Effector CD8-positive, alpha-beta T cell (primary cell): ENCODE data around the gene SLC6A3.
"Not testable (repeated sequence)": the region's sequence is repeated elsewhere in the genome, so short reads cannot be mapped to it uniquely, and the experiment has no call there.

Experiments used
- DNase-seq: peaks from one replicate; lab custom pipeline; 2025; lab: John Stamatoyannopoulos, UW

The SLC6A3 gene

DNA sequence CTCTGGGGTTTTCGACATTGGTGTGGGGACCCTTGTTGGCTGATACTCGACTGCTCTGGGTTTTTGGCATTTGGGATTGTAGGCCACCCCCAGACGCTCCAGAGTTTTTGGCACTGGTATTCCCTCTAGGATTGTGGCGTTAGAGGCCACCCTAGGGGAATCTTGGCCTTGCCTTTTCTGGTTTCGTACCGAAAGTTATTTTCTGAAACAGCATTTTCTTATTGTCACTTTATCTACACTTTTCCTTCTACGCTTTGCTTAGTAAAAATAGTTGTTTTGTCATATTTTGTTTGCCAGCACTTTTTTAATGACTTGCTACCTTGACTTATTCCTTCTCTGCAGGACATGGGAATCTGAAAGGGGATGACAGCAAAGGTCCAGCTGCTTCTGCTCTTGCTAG lies 75.2 kb downstream of the SLC6A3 start:
- DNase-seq = no peak

DNA sequence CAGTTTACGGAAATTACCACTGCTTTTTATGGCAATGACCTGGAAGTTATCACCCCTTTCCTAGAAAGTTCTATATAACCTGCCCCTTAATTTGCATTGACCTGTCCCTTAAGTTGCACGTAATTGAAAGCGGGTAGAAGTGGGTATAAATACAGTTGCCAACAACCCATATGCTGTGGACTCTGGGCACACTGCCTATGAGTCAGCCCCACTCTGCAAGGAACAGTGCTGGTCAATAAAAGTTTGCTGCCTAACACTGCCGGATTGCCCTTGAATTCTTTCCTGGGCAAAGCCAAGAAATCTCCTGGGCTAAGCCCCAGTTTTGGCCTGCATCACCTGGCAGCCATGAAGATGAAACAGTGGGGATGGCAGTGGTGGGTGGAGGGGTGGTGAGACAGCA lies 76.5 kb downstream of the SLC6A3 start:
- no peak for DNase-seq

DNA sequence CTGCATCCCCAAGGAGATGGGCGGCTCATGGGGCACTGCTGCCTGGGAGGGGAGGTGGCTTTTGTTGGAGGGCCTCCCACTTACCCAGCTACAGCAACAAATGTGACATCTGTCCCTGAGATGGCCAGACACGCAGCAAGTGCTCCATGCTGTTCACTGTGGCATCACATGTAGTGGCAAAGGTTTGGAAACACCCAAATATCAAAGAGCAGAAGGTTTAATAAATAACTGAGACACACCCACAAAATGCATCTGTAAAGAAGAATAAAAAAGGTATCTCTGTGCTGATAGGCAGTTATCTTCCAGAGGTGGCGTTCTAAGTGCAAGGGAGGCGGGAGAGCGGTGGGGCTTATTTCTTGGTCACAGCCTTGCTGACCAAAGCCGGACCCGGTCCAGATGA lies 77.0 kb downstream of the SLC6A3 start:
- no peak for DNase-seq

DNA sequence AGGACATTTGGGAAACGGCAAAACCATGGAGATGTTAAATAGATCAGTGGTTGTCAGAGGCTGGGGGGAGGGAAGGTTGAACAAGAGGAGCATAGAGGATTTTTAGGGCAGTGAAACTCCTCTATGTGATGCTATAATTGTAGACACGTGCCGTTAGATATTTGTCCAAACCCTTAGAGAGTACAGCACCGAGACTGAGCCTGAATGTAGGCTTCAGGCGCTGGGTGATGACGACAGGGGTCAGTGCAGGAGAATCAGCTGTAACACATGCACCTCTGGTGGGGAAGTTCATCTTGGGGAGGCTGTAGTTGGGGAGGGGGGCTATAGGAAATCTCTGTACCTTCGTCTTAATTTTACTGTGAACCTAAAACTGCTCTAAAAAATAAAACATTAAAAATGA lies 78.1 kb downstream of the SLC6A3 start:
- DNase-seq = no peak

DNA sequence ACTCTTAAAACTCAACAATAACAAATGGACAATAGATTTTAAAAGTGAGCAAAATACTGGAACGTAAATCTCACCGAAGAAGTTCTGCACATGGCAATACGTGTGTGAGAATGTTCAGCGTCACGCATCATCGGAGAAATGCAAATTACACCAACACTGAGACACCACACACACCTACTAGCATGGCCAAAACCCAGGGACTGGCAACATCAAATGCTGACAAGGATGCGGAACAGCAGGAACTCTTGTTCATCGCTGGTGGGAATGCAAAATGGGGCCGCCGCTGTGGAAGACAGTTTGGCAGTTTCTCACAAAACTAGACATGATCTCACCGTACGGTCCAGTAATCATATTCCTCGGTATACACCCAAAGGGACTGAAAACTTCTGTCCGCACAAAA lies 78.7 kb downstream of the SLC6A3 start:
- DNase-seq = no peak

DNA sequence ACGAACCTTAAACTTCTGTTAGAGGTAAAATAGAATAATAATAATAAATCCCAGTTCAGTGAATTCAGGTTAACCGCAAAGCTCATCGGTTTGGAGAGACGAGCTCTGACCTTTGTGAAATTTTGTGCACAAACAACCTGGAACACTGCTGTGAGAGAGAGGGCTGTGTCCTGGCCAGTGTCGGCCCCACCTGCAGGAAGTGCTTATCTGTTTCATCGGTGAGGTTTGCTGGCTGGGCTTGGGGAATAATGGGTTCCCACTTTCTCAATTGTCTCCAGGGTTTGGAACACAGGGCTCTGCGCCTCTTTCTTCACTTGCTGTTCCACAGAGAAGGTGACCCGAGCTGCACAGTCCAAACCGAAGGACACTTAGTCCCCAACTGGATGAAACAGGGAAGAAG lies 81.0 kb downstream of the SLC6A3 start:
- DNase-seq = no peak

DNA sequence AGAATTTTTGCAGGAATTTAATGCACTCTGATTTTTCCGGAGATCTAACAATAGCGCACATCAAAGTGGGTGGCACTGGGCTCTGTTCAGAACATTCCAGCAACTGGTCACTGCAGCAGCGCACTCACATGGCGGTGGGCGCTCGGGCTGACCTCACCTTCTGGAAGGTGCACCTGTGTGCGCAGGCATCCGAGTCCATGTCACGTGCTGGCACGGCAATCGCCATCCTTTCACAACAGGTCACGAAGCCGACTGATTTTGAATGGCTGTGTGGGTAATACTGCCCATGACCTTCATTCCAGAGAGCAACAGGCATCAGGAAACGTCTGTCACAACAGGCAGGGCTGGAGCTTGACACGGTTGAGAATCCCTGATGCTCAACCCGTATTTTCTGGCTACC lies 81.7 kb downstream of the SLC6A3 start:
- no peak for DNase-seq

DNA sequence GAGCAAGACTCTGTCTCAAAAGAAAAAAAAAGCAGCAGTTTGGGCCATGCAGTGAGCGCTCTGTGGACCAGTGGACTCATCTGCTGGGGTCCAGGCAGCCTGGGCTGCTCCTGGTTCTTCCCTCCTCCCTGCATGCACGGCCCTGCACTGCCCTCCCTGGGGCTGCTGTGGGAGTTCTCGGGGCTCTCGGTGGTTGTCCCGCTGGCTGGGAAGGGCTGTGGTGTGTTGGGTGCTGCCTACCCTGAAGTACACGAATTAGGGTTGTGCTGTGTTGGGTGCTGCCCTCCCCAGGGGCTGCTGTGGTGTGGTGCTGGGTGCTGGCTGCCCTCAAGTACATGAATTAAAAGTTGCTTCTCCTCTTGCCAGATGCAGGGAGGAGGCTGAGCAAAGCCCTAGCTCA lies 82.1 kb downstream of the SLC6A3 start:
- no peak for DNase-seq

DNA sequence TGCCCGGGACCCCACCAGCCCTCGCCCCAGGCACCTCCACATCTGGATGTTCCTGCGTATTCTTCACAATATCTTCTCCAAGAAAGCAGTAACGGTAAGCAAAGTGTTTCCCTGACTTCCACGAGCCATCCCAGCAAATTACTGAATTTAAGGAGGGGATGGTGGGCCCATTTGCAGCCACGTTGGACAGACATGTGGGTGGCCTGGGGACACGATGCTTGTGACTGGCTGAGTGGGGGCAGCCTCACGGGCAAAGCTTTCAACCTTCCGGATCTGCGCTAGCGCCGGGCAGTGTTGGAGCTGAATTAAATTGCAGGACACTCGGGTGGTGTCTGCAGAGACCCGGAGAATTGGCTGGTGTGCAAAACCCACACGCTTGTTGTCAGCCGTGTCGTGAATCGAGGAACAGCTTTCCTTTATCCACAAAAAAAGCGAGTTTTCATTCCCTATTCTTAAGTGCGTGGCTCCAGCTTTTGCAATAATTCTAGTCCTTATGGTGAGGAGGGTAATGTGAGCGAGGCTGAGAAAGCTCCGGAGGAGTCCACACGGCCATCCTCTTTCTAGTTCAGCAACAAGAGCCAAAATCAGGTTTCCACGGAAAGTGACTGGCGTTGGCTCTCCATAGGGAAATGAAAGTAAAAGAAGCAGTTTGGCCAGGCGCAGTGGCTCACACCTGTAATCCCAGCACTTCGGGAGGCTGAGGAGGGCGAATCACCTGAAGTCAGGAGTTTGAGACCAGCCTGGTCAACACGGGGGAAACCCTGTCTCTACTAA lies 82.8 kb downstream of the SLC6A3 start:
- DNase-seq = no peak

DNA sequence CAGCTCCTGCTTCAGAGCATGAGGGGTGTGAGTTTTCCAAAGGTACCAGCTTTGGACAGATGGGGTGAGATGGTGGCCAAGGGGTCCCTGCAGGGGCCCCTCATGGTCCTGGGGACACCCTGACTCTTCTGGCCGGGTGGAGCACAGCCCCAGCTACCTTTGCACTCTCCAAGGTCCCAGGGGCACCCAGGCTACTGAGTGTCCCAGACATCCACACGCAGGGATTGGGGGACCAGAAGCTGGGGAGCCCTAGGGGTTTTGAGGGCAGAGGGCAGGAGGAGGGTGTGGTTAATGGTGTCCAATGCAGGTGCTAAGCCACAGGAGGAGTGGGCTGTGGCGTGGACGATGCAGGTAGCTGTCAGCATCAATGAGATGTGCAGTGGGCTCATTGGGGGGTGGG lies 84.4 kb downstream of the SLC6A3 start:
- DNase-seq = no peak

DNA sequence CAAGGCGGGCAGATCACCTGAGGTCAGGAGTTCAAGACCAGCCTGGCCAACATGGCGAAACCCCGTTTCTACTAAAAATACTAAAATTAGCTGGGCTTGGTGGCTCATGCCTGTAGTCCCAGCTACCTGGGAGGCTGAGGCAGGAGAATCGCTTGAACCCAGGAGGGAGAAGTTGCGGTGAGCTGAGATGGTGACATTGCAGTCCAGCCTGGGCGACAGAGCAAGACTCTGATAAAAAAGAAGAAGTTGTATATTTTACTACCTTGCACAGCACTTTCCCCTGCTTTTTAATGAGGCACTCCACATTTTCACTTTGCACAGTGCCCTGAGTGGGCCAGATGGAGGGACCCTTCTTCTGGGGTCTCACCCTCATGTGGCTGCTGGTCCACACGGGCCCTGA lies 84.9 kb downstream of the SLC6A3 start:
- not testable (repeated sequence) for DNase-seq

DNA sequence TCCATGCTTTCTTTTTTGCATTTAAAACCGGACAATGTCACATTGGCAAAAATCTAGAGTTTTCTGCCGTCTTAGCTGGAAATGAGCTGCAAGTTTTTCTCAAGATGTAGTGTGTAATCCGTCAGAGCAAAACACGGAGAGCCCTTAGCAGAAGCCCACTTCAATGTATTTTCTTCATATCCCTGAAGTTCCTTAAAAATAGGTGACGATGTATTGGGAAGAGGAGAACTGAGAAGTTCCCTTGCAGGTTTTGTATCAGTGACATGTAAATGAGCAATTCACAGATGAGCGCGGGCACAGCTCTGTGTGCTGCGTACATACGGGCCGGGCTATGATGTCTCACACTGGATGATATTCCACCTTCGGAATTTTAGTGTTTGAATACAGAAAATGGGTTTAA lies 85.5 kb downstream of the SLC6A3 start:
- DNase-seq = no peak

DNA sequence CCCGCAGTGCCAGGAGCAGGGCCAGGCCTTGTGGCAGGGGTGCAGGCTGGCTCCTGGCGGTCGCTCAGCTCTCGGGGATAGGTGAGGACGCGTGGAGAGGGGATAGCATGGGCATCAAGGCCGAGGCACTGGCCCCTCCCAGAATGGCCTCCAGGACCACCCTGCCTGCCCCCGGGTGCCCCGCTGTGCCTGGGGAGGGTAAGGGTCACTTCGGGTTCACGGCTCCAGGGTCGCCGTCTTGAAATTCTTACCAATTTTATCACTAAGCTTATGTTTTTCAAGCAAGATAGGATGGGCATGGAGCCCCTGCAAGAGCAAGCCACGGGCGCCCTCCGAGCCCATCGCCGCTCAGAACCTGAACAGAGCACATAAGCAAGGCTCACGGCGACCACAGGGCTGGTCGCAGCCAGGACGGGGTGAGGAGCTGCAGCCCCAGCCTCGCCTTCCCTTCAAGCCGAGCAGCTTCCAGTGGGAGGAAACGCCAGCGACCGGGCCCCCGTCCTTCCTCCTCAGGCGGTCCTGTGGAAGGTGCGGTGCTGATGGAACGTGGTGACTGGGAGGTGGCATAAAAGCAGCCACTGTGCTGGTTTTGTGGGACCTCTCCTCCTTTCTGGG lies 86.1 kb downstream of the SLC6A3 start:
- no peak for DNase-seq

DNA sequence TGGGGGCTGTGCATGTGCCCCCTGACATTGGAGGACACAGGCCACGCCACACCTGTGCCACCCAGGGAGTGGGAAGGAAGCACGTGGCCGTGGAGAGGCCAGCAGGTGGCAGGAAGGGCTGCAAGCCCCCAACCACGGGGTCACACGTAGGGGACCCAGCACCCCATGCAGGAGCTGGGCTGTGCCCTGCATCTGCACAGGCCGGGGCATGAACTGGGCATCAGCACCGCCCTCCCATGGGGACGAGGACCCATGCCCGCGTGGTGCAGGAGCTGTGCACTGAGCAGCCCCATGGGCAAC lies 86.6 kb downstream of the SLC6A3 start:
- DNase-seq = no peak

DNA sequence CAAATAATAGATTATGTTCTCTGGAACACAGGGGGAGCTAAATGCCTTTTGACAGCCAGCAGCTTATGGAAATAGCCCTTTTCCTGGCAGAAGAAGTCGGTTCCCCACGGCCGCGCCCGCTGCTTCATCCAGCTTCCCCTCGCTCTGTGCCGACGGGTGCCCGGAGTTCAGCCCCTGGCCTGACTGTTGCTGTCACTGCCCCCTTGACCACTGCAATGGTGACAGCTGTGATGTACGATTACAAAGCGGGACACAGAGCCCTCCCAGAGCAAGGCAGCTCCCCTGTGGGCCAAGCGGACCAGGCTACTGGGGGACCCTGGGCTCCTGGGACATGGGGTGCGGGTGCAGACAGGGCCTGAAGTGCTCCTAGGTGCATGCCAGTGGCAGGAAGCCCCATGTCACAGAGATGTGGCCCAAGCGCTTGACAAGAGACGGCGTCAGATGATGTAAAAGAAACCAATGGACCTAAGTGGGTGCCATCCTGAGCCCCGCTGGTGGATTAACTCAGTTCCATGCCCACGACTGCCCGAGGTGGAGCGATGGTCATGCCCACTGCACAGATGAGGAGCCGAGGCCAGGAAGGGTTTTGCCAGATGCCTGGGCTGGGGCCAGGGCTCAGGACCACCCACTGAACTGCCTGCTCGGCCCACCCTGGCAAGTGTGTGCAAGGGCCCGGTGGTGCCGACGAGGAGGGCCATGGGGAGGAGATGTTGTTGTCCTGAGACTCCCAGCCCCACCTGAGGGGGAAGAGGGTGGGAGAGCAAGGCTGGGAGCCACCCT lies 87.1 kb downstream of the SLC6A3 start:
- no peak for DNase-seq

DNA sequence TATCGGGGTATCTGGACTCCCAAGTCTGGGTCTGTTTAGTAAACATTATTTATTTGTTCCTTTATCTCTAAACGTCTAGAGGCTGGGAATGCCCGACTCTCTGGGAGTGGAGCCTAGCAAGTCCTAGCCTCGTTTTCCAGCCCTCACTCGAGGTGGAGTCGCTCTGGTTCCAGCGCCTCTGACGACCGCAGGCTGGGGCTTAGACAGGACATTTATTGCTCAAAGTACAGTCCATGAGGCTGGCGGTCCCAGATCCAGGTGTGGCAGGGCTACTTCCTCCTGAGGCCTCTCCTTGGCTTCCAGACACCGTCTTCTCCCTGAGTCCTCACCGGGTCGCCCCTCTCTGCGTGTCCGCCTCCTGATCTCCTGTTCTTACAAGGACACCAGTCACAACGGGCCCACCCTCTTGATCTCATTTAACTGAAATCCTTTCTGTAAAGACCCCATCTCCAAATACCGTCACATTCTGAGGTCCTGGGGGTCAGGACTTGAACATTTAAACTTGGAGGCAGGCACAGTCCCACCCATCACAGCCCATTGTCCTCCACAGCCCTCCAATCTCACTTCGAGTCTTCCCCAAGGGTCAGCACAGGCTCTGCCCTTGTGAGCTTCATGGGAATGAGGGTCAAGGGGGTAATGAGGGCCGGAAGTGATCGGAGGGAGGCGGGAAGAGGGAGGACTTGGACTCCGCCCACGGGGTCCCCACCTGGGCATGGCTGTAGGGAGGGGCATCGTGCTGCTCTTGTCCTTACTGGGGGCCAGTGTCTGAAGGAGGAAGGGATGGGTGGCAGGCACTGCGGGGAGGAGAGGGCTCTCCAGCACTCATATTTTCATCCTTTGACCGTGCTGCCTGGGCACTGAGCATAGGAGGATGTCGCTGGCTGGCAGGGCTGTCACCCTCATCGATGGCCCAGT lies 88.1 kb downstream of the SLC6A3 start:
- no peak for DNase-seq

DNA sequence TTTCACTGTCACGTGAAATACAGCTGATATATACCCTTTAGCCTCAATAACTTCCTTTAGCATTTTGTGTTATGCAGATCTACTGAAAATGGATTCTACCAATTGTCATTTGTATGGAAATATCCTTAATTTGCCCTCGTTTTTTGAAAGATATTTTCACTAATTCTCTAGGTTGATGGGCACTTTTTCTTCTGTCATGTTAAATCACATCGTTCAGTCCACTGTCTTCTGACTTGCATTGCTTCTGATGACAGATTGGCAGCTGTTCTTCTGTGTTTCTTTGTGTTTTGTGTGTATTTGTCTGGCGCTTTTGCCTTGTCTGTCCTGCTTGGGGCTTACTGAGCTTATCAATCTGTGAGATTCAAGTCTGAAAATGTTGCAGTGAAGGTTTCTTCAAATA lies 90.7 kb downstream of the SLC6A3 start:
- no peak for DNase-seq

DNA sequence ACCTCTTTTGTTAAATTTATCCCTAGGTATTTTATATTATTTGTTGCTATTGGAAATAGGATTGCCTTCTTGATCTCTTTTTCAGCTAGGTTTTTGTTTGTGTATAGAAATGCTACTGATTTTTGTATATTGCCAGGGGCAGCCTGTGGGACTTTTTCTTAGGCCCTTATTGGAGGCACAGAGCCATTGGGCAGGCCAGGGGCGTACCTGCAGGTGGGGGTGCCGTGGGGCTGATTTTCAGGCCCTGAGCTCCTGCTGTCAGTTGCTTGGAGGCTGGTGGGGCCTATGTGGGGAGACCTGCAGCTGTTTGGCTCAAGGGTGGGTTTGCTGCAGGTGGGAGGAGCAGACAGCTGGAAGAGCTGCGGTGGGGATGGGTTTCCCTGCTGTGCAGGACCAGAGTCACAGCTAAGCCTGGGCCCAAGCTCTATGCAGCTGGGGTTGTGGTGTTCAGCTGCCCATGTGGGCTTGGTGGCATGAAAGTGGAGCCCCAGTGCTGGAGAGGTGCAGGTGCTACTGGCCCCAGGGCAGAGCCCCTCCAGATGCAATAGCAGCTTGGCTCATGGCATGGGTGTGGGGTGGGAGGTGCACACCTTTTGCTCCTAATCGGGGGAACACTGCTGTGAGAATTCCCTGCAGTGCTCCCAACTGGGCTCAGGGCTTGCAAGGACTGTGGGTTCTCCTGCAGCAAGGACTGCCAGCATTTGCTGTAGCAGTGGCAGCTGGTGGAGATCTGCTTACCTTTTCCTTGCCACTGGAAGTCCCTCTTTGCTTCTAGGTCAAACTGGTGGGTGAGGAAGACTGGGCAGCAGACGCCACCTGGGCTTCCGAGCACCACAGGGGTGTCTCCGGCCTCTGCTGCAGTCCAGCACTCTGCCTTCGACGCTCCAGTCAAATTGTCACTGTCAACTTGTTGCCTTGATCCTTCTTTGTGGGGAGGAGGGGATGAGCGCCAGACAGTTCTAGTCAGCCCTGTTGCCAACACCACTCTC lies 92.7 kb downstream of the SLC6A3 start:
- no peak for DNase-seq

DNA sequence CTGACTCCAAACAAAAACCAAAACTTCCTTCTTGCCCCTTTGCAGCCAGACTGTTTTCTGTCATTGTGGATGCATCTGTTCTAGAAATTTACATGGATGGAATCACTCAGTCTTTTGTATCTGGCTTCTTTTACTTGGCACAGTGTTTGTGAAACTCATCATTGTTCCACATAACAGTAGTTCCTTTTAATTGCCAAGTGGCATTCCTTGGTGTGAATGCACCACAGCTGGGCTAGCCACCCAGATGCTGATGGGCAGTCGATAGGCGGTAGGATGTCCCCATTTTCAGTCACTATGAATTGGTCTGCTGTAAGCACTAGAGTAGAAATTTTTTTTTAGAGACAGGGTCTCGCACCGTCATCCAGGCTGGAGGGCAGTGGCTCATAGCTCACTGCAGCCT lies 94.1 kb downstream of the SLC6A3 start:
- no peak for DNase-seq

DNA sequence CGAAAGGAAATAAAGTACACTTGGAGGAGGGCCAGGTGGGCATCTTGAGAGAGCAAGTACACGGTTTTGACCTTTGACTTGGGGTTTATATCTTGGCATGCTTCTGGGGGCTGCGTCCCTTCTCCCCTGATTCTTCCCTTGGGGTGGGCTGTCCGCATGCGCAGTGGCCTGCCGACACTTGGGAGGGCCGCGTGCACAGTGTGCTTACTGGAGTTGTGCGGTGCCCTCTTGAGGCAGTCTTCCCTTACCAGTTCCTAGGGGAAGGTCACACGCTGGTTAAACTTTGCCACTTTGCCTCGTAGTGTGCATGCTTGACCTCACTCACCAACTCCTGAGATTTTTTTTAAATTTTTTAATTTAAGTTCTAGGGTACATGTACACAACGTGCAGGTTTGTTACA lies 96.0 kb downstream of the SLC6A3 start:
- DNase-seq = no peak

DNA sequence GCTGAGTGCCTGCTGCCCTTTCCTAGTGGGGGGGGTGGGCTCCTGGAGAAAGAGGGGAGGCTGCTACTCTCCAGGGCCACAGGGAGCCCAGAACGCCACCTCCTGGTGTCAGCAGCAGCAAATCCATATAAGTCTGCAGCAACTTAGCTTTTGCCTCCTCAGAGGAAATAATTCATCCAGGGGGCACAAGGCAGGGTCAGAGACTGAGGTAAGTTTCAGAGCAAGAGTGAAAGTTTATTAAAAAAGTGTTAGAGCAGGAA lies 96.3 kb downstream of the SLC6A3 start:
- no peak for DNase-seq
